GM13977 (cell line): Measurements from ENCODE around the gene PLB1.

Experiments used
- DNase-seq: peaks from one replicate; pipeline ENCODE4 v3.0.0; 2012; ENCODE audit warnings: low spot score
- in situ Hi-C: fragments of 300-500 bp; cut with MboI; formaldehyde crosslinking; loops from one replicate; pipeline ENCODE4 v1.12.0; 2022; ENCODE audit warnings: low sequenced_read_pairs, low pct_unique_long_range_greater_than_20kb, mixed read lengths, inconsistent platforms; ENCODE audit not compliant: unreplicated experiment
- TF ChIP-seq, protein P1 (sequence below): IDR thresholded peaks from 2 replicates; pipeline ENCODE4 v1.5.1; 2012; ENCODE audit warnings: mild to moderate bottlenecking, control low read depth; ENCODE audit not compliant: insufficient read depth; ENCODE audit errors: extremely low read depth, missing control alignments

Gene PLB1

DNA sequence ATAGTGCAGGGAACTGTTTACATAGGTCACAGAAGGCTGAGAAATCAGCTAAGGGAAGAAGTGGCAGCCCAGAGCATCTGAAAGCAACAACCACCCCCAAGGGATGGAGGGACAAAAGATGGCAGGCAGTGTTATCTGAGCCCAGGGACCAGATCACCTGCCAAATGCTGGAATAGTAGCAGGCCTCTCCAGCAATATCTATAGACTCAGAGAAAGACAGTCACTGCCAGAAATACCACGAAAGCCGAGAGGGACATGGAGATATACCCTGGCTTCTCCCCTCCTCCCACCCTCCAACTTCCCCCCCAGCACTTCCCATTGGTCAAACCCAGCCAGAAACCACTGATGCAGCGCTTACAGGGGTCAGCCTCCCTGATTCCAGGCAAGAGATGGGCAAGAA, 197.4 kb downstream of the PLB1 start:
- in situ Hi-C loops = no loop called here
- TF ChIP-seq, protein P1, sequence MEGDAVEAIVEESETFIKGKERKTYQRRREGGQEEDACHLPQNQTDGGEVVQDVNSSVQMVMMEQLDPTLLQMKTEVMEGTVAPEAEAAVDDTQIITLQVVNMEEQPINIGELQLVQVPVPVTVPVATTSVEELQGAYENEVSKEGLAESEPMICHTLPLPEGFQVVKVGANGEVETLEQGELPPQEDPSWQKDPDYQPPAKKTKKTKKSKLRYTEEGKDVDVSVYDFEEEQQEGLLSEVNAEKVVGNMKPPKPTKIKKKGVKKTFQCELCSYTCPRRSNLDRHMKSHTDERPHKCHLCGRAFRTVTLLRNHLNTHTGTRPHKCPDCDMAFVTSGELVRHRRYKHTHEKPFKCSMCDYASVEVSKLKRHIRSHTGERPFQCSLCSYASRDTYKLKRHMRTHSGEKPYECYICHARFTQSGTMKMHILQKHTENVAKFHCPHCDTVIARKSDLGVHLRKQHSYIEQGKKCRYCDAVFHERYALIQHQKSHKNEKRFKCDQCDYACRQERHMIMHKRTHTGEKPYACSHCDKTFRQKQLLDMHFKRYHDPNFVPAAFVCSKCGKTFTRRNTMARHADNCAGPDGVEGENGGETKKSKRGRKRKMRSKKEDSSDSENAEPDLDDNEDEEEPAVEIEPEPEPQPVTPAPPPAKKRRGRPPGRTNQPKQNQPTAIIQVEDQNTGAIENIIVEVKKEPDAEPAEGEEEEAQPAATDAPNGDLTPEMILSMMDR = no peak
- DNase-seq = no peak
